Measurements from ENCODE around the gene ZFYVE28.

GRCh38 chr4:2236944-2237666 lies 181.3 kb downstream of the ZFYVE28 start:
- TF ChIP-seq TEAD4 (IDR thresholded peaks at IDR 0.05) (no peak), EP300 (IDR thresholded peaks at IDR 0.05; ENCODE audit: borderline replicate concordance) (no peak), YY1 (IDR thresholded peaks at IDR 0.05; ENCODE audit: low read depth) (no peak), TAF1 (IDR thresholded peaks at IDR 0.05; ENCODE audit: low read depth) (no peak), REST (IDR thresholded peaks at IDR 0.05; ENCODE audit: low read depth) (no peak), RAD21 (IDR thresholded peaks at IDR 0.05; ENCODE audit: low read depth) (no peak), CEBPB (IDR thresholded peaks at IDR 0.05) (no peak), MAX (IDR thresholded peaks at IDR 0.05) (no peak), CREB1 (IDR thresholded peaks at IDR 0.05; ENCODE audit: low read depth) (no peak), TCF12 (IDR thresholded peaks at IDR 0.05; ENCODE audit: low read depth) (no peak), FOXM1 (IDR thresholded peaks at IDR 0.05; ENCODE audit: borderline replicate concordance, low read depth) (no peak), NFIC (IDR thresholded peaks at IDR 0.05) (no peak)
